Activated CD4-positive, CD25-positive, alpha-beta regulatory T cell treated with anti-CD3 and anti-CD28 coated beads, Interleukin-2, amount 50 U/mL, for 24 hours (primary cell): ENCODE measurements around the gene CAND2.
"Not testable (repeated sequence)": the region's sequence is repeated elsewhere in the genome, so short reads cannot be mapped to it uniquely, and the experiment has no call there.

Source experiments
- ATAC-seq, 2 donors: fragments of 150-1000 bp; cut with Tn5 transposase; one replicate each; pipeline ENCODE4 v1.10.0; 2021; ENCODE audit warnings: mild to moderate bottlenecking in 1 of 2, moderate library complexity in 1 of 2

CAND2 gene

DNA sequence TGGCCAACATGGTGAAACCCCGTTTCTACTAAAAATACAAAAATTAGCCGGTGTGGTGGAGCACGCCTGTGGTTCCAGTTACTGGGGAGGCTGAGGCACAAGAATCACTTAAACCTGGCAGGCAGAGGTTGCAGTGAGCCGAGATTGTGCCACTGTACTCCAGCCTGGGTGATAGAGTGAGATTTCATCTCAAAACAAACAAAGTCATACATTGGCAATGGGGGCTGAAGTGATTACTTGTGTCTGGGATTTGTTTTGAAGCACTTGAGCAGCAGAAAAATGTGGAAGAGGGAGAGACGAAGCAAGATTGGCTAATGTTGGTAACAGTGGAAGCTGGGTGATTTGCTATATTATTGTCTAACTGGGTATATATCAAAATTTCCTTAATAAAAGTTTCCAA lies 24.0 kb upstream of the CAND2 start:
- no peak for ATAC-seq

DNA sequence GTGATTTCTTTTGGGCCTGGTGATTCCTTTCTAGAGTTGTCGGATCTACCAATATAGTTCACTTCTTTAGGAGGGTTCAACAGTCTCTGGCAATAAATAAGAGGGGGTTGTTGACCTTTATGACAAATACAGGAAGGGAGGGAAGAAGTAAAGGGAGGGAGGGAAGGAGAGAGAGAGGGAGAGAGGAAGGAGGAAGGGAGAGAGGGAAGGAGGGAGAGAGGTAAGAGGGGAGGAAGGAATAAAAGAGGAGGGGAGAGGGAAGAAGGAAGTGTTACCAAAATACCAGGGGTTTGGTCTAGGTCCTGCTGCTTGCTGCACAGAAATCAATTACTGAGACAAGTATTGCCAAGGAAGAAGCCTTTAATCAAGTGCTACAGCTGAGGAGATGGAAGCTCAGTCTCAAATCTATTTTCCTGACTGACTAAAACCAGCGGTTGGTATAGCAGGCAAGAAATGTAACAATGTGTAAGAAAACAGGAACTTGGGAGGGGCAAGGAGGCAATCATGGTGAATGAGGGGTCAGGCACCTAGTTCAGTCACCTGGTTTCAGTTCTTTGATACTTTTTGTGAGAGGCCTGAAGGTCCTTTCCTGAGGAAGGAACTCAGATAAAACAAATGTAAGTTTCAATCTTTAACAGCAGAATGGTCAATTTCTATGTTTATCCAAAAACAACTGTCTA lies 23.3 kb upstream of the CAND2 start:
- ATAC-seq: no peak

DNA sequence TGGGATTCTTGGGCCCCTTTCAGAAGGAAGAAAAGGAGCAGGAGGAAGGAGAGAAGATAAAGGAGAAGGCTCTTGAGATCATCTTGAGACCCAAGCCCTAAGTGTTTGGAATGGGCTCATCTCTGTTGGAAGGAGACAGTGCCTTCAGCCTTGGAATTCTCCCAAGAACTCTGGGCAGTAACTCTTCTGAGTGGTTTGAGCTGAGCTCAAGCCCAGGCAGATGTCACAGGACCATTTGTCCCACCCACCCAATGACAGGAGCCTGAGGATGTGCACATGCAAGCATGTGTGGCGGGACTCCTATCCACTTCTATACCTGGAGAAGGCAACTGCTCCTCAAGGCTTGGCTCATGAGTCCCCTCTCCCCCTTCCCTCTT lies 22.8 kb upstream of the CAND2 start:
- ATAC-seq: no peak

GRCh38 chr3:12774619-12775018 lies 21.9 kb upstream of the CAND2 start:
- no peak for ATAC-seq

DNA sequence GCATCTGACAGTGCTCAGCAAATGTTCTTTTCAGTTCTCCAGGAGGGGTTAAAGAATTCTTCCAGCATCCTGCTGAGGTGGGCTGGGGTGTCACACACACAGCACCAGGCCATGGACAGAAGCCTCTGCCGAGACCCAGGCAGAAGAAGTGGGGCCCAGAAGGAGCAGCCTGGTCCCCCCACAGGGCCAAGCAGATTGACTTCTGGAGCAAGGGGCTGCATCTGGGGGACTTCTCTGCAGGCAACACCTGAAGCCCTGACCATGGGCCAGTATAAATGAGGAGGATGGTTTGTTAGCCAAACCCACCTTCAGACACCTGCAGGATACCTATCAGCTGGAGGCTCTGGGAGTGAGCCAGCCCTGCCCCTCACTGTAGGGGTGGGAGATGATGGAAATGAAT lies 21.3 kb upstream of the CAND2 start:
- no peak for ATAC-seq

GRCh38 chr3:12775970-12776369 lies 20.5 kb upstream of the CAND2 start:
- ATAC-seq: not testable (repeated sequence)

DNA sequence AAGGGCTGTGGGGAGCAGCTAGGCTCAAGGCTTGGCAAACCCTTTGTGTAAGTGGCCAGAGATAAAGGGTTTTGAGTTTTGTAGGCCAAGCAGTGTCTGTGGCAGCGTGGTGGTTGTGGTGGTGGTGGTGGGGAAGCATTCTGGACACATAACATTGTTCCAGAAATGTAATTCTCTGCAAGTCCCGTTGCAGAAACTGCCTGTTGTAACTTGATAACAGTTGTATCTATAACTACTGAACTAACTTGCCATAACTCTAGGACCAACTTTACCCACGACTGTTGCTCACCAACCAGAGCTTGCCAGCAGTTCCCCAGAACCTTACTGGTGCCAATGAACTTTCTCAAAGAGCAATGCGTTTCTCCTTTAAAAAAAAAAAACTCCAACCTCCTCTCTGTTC lies 19.3 kb upstream of the CAND2 start:
- no peak for ATAC-seq

- ATAC-seq: no peak
Observed at GRCh38 chr3:12780751-12781150, 15.7 kb upstream of the CAND2 start.

DNA sequence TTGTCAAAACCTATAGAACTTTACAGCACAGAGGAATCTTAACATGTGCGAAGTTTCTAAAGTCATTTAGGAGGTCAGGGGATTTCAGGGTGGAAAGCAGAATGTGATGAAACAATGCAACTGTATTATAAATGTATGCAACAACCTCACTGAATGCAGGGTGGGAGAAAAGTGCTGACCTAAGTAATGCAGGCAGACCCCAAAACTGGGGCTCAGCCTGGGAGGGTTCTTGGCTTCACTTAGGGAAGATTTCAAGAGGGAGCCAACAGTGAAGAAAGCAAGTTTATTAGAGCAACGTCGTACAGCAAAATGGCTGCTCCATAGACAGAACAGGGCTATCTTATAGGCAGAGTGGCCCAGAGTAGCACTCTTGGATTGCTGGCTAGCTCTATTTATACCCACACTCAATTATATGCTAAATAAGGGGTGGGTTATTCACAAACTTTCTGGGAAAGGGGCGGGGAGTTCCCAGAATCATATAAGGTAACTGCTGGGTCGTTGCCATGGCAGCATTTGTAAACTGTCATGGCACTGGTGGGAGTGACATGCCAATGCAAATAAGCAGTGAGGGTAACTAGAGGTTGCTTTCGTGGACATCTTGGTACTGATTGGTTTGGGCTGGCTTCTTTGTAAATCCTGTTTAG lies 14.2 kb upstream of the CAND2 start:
- ATAC-seq: no peak

DNA sequence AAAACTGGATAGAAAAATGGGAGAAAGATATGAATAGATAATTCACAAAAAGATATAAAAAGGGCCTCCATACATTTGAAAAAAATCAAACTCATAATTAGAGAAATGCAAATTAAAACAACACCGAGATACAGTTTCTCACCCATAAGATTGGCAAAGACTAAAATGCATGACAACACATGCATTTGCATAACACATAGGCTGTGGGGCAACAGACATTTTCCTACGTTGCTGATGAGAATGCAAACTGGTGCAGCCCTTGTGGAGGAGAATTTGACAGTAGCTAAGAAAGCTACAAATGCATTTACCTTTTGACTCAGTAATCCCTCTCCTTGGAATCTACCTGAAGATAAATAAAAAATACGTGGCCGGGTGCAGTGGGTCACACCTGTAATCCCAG lies 11.4 kb upstream of the CAND2 start:
- ATAC-seq: no peak

GRCh38 chr3:12787346-12787745 lies 9.1 kb upstream of the CAND2 start:
- not testable (repeated sequence) for ATAC-seq

GRCh38 chr3:12787967-12788690 lies 8.4 kb upstream of the CAND2 start:
- not testable (repeated sequence) for ATAC-seq

GRCh38 chr3:12791430-12791829 lies 5.0 kb upstream of the CAND2 start:
- no peak for ATAC-seq

DNA sequence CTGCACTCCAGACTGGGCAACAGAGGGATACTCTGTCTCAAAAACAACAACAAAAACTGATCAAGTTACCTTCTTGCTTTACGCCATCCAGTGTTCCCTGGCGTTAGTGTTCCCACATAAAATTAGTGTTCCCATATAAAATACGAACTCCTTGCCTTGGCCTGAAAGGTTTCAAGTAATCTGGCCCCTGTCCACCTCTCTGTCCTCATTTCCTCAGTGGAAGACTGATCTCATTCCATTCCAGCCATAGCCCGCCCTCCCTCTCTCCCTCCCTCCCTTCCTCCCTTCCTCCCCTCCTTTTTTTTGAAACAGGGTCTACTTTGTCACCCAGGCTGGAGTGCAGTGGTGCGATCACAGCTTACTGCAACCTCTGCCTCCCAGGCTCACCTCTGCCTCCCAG lies 2.8 kb upstream of the CAND2 start:
- ATAC-seq: no peak

DNA sequence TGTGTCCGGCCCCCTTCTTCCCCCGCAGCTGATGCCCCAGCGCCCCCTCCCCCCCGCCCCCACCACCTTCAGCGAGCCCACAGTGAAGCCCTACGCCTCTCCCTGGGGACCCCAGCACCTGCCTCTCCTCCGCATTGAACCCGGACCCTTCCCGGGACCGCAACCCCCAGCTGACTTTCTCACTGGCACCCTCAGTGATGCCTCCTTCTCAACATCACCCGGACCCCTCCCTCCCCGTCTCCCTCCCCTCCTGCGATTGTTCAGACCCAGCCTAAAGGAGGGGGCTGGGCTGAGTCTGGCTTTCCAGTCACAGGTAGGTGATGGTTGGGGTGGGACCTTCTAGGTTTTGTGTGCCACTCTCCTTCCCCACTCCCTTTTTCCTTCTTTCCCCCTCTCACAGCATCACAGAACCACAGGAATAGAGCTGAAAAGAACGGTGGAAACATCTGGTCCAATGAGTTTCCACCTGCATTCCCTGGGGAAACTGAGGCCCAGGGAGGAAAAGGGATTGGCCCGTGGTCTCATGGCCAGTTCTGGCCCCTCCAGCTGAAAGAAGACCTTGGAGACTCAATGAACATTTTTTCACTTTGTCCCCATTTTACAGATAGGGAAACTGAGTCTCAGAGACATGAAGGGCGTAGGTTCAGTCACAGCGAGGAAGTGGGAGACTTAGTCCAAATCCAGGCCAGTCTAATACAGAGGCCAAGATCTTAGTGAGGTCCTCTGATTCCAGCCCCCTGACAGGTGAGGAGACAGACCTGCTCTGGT lies 828 bp downstream of the CAND2 start:
- ATAC-seq: no peak

DNA sequence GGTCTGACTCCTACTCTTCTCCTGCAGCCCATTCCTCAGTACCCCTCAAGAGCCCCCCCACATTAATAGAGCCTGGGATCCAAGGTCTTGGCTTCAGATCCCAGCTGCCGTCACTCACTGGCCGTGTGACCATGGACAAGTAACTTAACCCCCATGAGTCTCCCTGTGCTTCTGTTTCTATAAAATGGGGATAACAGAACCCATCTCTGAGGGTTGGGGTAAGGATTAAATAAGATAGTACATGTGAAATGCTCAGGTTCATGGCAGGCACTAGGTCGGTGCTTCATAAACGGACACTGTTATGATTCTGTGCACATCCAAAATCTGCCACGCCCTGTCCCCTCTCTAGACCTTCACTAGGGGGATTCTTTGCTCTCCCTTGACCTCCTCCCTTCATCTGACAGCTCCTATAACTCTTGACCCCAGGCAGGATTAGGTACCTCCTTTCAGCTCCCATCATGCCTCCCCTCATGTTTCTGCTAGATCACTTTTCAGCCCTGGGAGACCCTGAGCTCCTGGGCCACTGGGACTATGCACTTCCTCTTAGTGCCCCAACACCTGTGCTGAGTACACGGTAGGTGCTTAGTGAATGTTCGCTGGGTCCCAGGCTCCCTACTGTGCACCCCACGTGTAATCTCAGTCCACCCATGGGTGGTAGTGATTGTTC lies 1.5 kb downstream of the CAND2 start:
- ATAC-seq: no peak

- no peak for ATAC-seq
Observed at GRCh38 chr3:12798559-12799179, 2.2 kb downstream of the CAND2 start.

DNA sequence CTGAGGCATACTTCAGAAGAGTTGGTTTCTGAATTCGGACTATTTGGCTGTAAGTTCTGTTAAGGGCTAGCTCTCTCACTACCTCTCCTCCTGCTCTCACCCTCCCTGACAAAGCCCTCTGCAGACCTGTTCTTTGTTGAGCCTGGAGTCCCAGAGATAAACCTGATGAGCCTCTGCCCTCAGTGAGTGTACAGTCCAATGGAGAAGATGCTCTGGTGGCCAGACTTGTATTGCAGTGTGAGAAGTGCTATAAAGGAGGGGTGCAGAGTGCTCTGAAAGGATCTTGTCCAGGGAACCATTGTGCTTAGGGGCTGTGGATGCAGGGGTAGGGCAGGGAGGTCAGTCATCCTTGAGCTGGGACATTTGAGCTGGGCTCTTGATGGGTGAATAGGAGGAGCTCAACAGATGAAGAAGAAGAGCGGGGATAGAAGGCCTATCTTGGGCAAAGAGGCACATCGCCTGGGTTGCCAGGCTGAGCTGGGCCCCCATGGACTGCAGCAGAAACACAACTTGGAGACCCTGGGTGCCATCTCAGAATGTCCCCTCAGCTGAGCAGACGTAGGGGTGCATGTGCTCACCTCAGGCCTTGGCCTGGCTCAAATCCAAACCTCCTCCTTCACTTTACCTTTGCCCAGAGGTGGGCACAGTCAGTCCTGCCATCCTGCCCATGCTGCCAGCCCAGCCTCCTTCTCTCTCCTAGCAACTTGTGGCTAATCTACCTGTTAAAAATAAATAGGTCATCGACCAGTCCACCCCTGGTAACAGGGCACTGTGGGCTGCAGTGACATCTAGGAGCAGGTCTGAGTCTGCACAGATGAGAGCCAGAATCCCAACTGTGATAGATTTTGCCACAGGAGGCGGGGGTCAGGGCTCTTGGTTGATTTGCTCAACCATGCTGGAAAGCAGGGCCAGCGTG lies 3.3 kb downstream of the CAND2 start:
- no peak for ATAC-seq

DNA sequence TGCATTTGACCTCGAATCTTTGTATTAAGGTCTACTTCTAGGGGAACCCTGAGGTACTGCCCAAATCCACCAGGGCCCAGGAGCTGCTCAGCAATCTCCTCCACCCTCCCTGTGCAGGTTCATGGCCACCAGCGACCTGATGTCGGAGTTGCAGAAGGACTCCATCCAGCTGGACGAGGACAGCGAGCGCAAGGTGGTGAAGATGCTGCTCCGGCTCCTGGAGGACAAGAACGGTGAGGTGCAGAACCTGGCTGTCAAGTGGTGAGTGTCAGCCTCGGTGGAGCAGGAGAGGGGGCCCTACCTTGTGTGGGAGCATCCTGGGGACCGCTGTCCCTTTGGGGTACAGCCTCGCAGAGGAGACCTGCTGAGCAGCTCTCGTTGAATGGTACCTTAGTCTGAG lies 6.9 kb downstream of the CAND2 start:
- ATAC-seq: no peak

GRCh38 chr3:12807066-12807465 lies 10.6 kb downstream of the CAND2 start:
- no peak for ATAC-seq
